GM12878 (cell line): ENCODE measurements around the gene LEFTY1. TPM values are rescaled to one million over a fixed set of nuclear protein-coding genes. Genes with fewer than 3 reads are reported as not detected.

Experiments used
- ATAC-seq: fragments of 200-7000 bp; cut with Tn5 transposase; 3 replicates; pipeline ENCODE4 v1.9.1; 2020; ENCODE audit warnings: mild to moderate bottlenecking, moderate library complexity
- BruUV-seq: library from RNA; stranded (reverse); fragments of 400-500 nt; replicated peaks from 2 replicates; lab custom pipeline; 2021; lab: Mats Ljungman, UMichigan
- CTCF ChIA-PET: fragments of 300-600 bp; sonication (Branson Sonifier 250); formaldehyde crosslinking; extraction: SDS; loops from one replicate; lab custom pipeline; 2021; ENCODE audit warnings: inconsistent platforms; lab: Yijun Ruan, JAX
- POLR2A ChIA-PET: fragments of 350-600 bp; formaldehyde crosslinking; extraction: SDS; loops from one replicate; lab custom pipeline; 2021; ENCODE audit warnings: inconsistent platforms; lab: Charles Lee
- RAD21 ChIA-PET: fragments of 300-600 bp; sonication (Branson Sonifier 250); formaldehyde crosslinking; loops from one replicate; lab custom pipeline; 2023; ENCODE audit warnings: antibody characterized with exemption; ENCODE audit not compliant: unreplicated experiment; lab: Charles Lee
- SMC1A ChIA-PET: fragments of 300-600 bp; sonication (Branson Sonifier 250); formaldehyde crosslinking; loops from one replicate; lab custom pipeline; 2023; ENCODE audit not compliant: unreplicated experiment, uncharacterized antibody; lab: Charles Lee
- DNase-seq: peaks from one replicate; pipeline ENCODE4 v3.0.0-alpha.2; 2011; ENCODE audit warnings: low read depth, low spot score
- FAIRE-seq: peaks from 3 replicates; lab custom pipeline; 2011; peaks lifted over from hg19 to GRCh38; lab: Jason Lieb, UNC
- H2AFZ ChIP-seq: 2 replicates; pipeline ENCODE4 v1.6.0; 2011; ENCODE audit warnings: low read depth, low read length, control low read depth; ENCODE audit not compliant: control insufficient read depth
- H3K27ac ChIP-seq: 2 replicates; pipeline ENCODE4 v1.5.1; 2011; ENCODE audit warnings: control low read depth; ENCODE audit not compliant: control insufficient read depth, insufficient read depth
- H3K27me3 ChIP-seq, 2 experiments: replicated peaks in 1 of 2; 2 replicates each; pipeline versions ENCODE4 v1.6.0 to v1.6.1; 2011; ENCODE audit warnings: low read length in 1 of 2; ENCODE audit not compliant: control insufficient read depth in 2 of 2, insufficient read depth in 2 of 2
- H3K36me3 ChIP-seq, 2 experiments: 2 replicates each; pipeline ENCODE4 v1.5.1; 2011; ENCODE audit warnings: low read length in 1 of 2; ENCODE audit not compliant: control insufficient read depth in 2 of 2, insufficient read depth in 2 of 2
- H3K4me1 ChIP-seq: 2 replicates; pipeline ENCODE4 v1.6.1; 2011; ENCODE audit warnings: mild to moderate bottlenecking, low read length, moderate library complexity, mixed read lengths; ENCODE audit not compliant: control insufficient read depth, insufficient read depth
- H3K4me2 ChIP-seq: 2 replicates; pipeline ENCODE4 v1.6.0; 2011; ENCODE audit warnings: control low read depth; ENCODE audit not compliant: control insufficient read depth, insufficient read depth
- H3K4me3 ChIP-seq: fragments of 200-600 bp; sonication (generic); 2 replicates; pipeline ENCODE4 v1.5.1; 2016
- H3K79me2 ChIP-seq: 2 replicates; pipeline ENCODE4 v1.6.0; 2011; ENCODE audit warnings: low read length; ENCODE audit not compliant: control insufficient read depth, insufficient read depth
- H3K9ac ChIP-seq: 2 replicates; pipeline ENCODE4 v1.8.0; 2011; ENCODE audit warnings: low read length, control low read depth, mixed read lengths; ENCODE audit not compliant: control insufficient read depth, insufficient read depth
- H3K9me3 ChIP-seq: replicated peaks from 3 replicates; pipeline ENCODE4 v1.5.1; 2011; ENCODE audit warnings: mild to moderate bottlenecking, low read length; ENCODE audit not compliant: control insufficient read depth, insufficient read depth
- H4K20me1 ChIP-seq: 2 replicates; pipeline ENCODE4 v1.6.0; 2011; ENCODE audit not compliant: control insufficient read depth, insufficient read depth
- ASH2L ChIP-seq: fragments of 300-600, 200-600 bp; sonication (generic); IDR thresholded peaks from 2 replicates; pipeline ENCODE4 v1.6.1; 2017; ENCODE audit warnings: low read depth, mild to moderate bottlenecking, borderline replicate concordance
- CHD1 ChIP-seq: IDR thresholded peaks from 2 replicates; pipeline ENCODE4 v1.6.1; 2012; ENCODE audit warnings: low read depth, low read length, improper control_type of control experiment
- ETV6 ChIP-seq, 2 experiments: fragments of 450-650 bp in 1 of 2; IDR thresholded peaks in 1 of 2; conservative IDR thresholded peaks in 1 of 2; 2 replicates each; pipeline ENCODE4 v1.6.1; 2014; ENCODE audit warnings: antibody characterized with exemption in 1 of 2, borderline replicate concordance in 1 of 2, low read depth in 1 of 2, mild to moderate bottlenecking in 1 of 2, moderate library complexity in 1 of 2
- MEF2B ChIP-seq: fragments of 450-650 bp; IDR thresholded peaks from 2 replicates; pipeline ENCODE4 v1.6.1; 2018; ENCODE audit warnings: mild to moderate bottlenecking, moderate library complexity; ENCODE audit not compliant: partially characterized antibody, poor library complexity, severe bottlenecking
- MXI1 ChIP-seq: fragments of 150-350 bp; IDR thresholded peaks from 2 replicates; pipeline ENCODE4 v1.6.1; 2011; ENCODE audit warnings: low read depth, mild to moderate bottlenecking, inconsistent platforms, low read length, improper control_type of control experiment
- MYB ChIP-seq: fragments of 150-350 bp; IDR thresholded peaks from 2 replicates; pipeline ENCODE4 v1.6.1; 2014; ENCODE audit warnings: mild to moderate bottlenecking, low read depth, low read length, borderline replicate concordance
- NR2C1 ChIP-seq: fragments of 450-650 bp; IDR thresholded peaks from 2 replicates; pipeline ENCODE4 v1.6.1; 2017; ENCODE audit warnings: antibody characterized with exemption, mild to moderate bottlenecking, moderate library complexity
- RELA ChIP-seq: fragments of 450-650 bp; IDR thresholded peaks from 2 replicates; pipeline ENCODE4 v1.8.0; 2014; ENCODE audit warnings: borderline replicate concordance; ENCODE audit not compliant: partially characterized antibody
- STAT3 ChIP-seq: IDR thresholded peaks from 2 replicates; pipeline ENCODE4 v1.6.1; 2011; ENCODE audit warnings: low read depth, low read length, improper control_type of control experiment
- SUPT20H ChIP-seq: IDR thresholded peaks from 2 replicates; pipeline ENCODE4 v1.6.1; 2011; ENCODE audit warnings: low read depth, mild to moderate bottlenecking, low read length, moderate library complexity, borderline replicate concordance; ENCODE audit not compliant: control insufficient read depth
- TAF1 ChIP-seq: IDR thresholded peaks from 2 replicates; pipeline ENCODE4 v1.6.1; 2011; ENCODE audit warnings: mild to moderate bottlenecking, low read depth, low read length, borderline replicate concordance
- WGBS: methylation state at CpG from one replicate; pipeline ENCODE4 v1.1.6; 2016; ENCODE audit warnings: low lambda C conversion rate; ENCODE audit not compliant: insufficient replicate concordance, insufficient coverage; ENCODE audit errors: missing lambda C conversion rate; 5-methylcytosine and 5-hydroxymethylcytosine counted together
- in situ Hi-C: fragments of 300-500 bp; cut with MboI; formaldehyde crosslinking; loops from 9 replicates; pipeline ENCODE4 v1.14.3; 2018; ENCODE audit warnings: mixed read lengths
- intact Hi-C: fragments of 100-400 bp; cut with micrococcal nuclease; formaldehyde crosslinking; loops from one replicate; pipeline ENCODE4 v1.14.2; 2022; ENCODE audit not compliant: unreplicated experiment
- polyA plus RNA-seq, 11 experiments: library from polyadenylated mRNA; depleted of rRNA in 4 of 11; unstranded in 6 of 11; stranded (reverse) in 5 of 11; fragments of >200 nt; fragmentation: Nextera tagmentation in 4 of 11; fragmentation: Illumina TruSeq in 1 of 11; extraction: Ambion mirVana in 4 of 11; extraction: Trizol in 1 of 11; gene quantifications; 1 replicate in 1 of 11; 2 replicates in 10 of 11; pipeline versions ENCODE4 v1.2.1 to v1.2.3, GENCODE V29; 2011 to 2016; ENCODE audit warnings: inconsistent platforms in 2 of 11, missing spikeins in 2 of 11, low read depth in 1 of 11
- total RNA-seq, 4 experiments: library from RNA; depleted of rRNA in 3 of 4; stranded (reverse); fragments of >200 nt in 3 of 4; fragmentation: Illumina TruSeq in 1 of 4; extraction: Trizol in 1 of 4; gene quantifications; 2 replicates each; pipeline versions ENCODE4 v1.2.1 to v1.2.3, GENCODE V29; 2013 to 2021
- TF ChIP-seq, protein P1 (sequence below): IDR thresholded peaks from 2 replicates; pipeline ENCODE4 v1.6.1; 2012; ENCODE audit warnings: low read depth, low read length, improper control_type of control experiment
- TF ChIP-seq, protein P2 (sequence below): fragments of 450-650 bp; formaldehyde crosslinking; IDR thresholded peaks from 2 replicates; pipeline ENCODE4 v1.4.0; 2022; ENCODE audit warnings: mild to moderate bottlenecking, moderate library complexity

The LEFTY1 gene
- total and polyA plus RNA-seq, 10 of the 15 experiments (the other 5 are each of a cell fraction or from before 2014, with no cell fraction given): 0.06 TPM; not detected in 8

DNA sequence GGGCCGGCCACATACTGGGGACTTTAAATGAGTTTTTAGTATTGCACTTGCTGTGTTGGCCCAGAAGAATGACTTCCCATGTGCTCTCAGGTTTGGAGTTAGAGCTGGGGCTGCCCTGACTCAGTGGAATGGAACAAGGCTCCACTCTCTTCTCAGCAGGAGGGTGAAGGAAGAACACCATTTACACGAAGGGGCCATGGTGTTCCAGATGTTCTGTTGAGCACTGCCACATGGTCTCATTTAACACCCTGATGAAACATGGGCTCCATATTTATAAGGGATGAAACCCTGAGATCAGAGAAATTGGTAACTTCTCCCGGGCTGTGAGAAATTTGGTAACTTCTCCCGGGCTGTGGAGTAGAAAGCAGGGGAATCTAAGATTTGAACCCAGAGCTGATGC lies 29.3 kb upstream of the LEFTY1 start:
- no peak overlapping the region for H2AFZ ChIP-seq
- ChIA-PET POLR2A (interaction anchor here (0.7 to 0.8 kb wide), 2 partner anchors 37 to 112 kb away, joined by 3 to 4 read pairs; no protein-coding TSS in a partner anchor), CTCF (no interaction called here), RAD21 (no interaction called here), SMC1A (no interaction called here)
- ATAC-seq: no peak
- peaks cover 3 to 10% of the 10 kb centered on the region in 2 experiments for H3K36me3 ChIP-seq
- 100% methylated on average over 4 of the region's 4 CpGs for WGBS
- H3K4me1 ChIP-seq: peaks cover 7% of the 10 kb centered on the region
- H4K20me1 ChIP-seq: no peaks in the 10 kb centered on the region
- in situ Hi-C loops (no loop called here), intact Hi-C loops (no loop called here)
- DNase-seq: no peak
- BruUV-seq: no TSS peak
- H3K9ac ChIP-seq: no peak overlapping the region
- H3K4me2 ChIP-seq: no peak overlapping the region
- no peak overlapping the region for H3K4me3 ChIP-seq
- H3K27ac ChIP-seq: no peak overlapping the region
- FAIRE-seq: no peak
- no peaks in the 10 kb centered on the region for H3K27me3 ChIP-seq
- TF ChIP-seq NR2C1 (no peak), RELA (no peak), MYB (no peak), ETV6 (conservative IDR thresholded peaks at IDR 0.05 in 1 of 2, IDR thresholded peaks at IDR 0.05 in 1 of 2; ENCODE audit: borderline replicate concordance in 1 of 2, low read depth in 1 of 2) (no peak), TAF1 (no peak), STAT3 (no peak), MXI1 (no peak), CHD1 (no peak), MEF2B (no peak), SUPT20H (no peak), ASH2L (no peak)
- TF ChIP-seq, protein P1, sequence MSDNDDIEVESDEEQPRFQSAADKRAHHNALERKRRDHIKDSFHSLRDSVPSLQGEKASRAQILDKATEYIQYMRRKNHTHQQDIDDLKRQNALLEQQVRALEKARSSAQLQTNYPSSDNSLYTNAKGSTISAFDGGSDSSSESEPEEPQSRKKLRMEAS: no peak
- TF ChIP-seq, protein P2, sequence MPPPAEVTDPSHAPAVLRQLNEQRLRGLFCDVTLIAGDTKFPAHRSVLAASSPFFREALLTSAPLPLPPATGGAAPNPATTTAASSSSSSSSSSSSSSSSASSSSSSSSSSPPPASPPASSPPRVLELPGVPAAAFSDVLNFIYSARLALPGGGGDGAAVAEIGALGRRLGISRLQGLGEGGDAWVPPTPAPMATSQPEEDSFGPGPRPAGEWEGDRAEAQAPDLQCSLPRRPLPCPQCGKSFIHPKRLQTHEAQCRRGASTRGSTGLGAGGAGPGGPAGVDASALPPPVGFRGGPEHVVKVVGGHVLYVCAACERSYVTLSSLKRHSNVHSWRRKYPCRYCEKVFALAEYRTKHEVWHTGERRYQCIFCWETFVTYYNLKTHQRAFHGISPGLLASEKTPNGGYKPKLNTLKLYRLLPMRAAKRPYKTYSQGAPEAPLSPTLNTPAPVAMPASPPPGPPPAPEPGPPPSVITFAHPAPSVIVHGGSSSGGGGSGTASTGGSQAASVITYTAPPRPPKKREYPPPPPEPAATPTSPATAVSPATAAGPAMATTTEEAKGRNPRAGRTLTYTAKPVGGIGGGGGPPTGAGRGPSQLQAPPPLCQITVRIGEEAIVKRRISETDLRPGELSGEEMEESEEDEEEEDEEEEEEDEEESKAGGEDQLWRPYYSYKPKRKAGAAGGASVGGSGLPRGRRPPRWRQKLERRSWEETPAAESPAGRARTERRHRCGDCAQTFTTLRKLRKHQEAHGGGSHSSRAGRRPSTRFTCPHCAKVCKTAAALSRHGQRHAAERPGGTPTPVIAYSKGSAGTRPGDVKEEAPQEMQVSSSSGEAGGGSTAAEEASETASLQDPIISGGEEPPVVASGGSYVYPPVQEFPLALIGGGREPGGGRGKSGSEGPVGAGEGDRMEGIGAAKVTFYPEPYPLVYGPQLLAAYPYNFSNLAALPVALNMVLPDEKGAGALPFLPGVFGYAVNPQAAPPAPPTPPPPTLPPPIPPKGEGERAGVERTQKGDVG: no peak
- H3K79me2 ChIP-seq: peaks cover 9% of the 10 kb centered on the region
- H3K9me3 ChIP-seq: no peaks in the 10 kb centered on the region
